GM21576 (cell line): Measurements from ENCODE around the gene BICD1.

Source experiments
- ATAC-seq: cut with Tn5 transposase; IDR thresholded peaks from one replicate; pipeline ENCODE4 v1.9.1; 2021; ENCODE audit warnings: mild to moderate bottlenecking, moderate library complexity; ENCODE audit not compliant: unreplicated experiment

BICD1 gene

DNA sequence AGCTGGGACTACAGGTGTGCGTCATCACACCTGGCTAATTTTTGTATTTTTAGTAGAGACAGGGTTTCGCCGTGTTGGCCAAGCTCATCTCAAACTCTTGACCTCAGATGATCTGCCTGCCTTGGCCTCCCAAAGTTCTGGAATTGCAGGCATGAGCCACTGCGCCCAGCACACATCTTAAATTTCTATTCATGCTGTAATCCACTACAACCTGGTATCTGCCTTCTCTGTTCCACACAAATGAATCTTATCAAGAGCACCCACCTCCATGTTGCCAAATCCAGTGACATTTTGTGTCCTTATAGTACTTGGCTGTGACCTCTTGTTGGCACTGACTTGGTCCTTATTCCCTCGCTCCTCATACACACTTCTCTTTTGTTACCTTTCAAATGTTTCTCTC lies 5.8 kb upstream of the BICD1 start:
- no peak for ATAC-seq

- ATAC-seq: no peak
Measured at GRCh38 chr12:32102234-32102633, 4.4 kb upstream of the BICD1 start.

GRCh38 chr12:32104572-32105355 lies 1.9 kb upstream of the BICD1 start:
- no peak for ATAC-seq

- no peak for ATAC-seq
Measured at GRCh38 chr12:32105986-32106516, 596 bp upstream of the BICD1 start.

GRCh38 chr12:32107359-32108267 lies 966 bp downstream of the BICD1 start:
- peak; percentile 21 for ATAC-seq

DNA sequence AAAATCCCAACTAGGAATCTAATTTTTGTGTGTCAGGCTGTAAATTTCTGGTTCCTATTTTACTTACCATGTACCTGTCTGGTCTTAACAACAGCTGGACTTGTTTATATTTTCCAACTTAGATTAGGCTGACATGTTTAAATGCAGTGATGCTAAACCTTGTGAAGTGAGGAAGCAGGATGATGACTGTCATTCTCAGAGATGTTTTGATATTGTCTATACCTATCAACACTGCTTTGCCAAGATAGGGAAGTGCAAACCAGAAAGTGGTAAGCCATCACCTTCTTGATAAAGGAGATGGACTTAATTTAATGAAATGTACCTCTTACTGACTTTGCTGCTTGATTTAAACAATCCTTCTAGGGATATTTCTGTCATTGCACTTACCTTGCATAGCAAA lies 2.1 kb downstream of the BICD1 start:
- ATAC-seq: no peak

- ATAC-seq: no peak
Measured at GRCh38 chr12:32110417-32110816, 3.8 kb downstream of the BICD1 start.

GRCh38 chr12:32110942-32111341 lies 4.3 kb downstream of the BICD1 start:
- ATAC-seq: no peak

DNA sequence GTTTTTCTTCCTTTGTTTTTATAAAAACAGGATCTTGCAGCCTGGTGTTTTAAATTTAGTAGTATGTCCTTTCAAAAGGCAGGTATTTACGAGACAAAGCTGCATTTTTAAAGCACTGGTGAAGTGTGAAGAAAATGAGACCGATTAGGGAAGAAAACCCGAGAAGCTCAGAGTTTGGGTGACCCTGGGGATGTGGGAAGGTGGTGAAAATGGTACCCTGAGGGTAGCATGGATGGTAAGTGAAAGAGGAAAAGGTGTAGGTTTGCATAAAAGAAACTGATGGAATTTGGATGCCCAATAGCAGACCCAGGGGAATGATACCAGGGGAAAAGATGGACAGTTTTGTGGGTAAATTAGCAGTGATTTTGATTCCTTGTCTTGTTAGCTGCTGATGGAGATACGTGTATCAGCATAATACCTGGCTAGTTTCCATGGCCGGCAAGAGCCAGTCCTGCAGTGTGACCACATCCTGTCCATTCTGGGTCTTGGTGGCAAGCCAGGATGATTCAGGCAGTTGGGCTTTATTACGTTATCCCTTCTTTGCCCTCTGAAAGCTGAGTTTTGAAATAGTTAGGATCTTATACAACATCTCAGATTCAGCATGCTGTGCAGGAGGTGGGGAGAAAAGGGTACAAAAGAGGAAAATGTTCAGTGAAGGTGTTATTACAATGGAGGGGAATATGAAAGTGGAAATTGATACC lies 8.9 kb downstream of the BICD1 start:
- ATAC-seq: no peak

DNA sequence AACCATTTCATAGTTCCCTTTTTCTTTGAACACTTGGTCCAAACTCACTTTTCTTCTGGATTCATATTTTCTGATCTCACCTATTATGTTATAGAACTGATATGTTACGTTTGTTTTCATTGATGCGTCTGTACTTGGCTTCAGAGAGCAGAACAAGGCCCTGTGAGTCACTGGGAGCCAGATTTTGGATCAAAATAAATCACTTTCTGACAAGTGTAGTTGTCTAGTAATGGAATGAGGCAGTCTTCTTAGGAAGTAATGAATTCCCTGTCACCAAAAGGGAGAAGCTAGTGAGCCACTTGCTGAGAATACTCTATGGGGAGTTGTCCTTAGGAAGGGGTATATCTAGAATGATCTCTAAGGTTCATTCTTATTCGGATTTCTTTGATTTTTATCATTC lies 10.2 kb downstream of the BICD1 start:
- ATAC-seq: no peak

DNA sequence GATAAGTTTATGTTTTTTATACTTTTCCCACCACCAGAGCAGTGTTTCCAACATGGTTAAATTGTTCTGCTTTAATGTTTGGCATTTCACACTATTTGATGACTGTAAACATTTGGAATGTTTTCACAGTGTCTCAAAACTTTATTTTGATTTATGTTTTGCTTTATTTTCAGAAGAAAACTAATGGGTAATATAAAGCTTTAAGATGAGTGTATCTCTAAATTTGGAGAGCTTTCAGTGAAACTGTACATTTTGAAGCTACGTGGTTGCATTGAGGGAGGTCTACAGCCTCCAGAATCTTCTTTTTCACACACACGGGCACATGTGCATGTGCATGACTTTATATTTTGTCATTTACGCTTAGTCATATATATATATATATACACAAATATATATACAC lies 10.7 kb downstream of the BICD1 start:
- no peak for ATAC-seq

DNA sequence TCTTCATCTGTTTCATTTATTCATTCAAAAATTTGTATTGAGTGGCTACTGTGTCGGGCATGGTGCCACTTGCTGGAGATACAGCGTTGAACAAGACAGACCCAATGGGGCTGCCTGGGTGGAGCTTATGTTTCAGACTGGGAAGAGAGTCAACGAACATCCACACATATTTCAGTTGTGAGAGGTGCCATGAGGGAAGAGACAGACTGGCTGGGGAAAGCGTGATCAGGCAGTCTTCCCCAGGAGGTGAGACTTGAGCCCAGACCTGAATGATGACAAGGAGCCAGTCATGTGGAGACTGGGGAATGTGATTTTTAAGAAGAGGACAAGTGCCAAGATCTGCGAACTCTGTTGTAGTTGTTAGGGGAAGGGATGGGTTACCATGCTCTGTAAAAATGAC lies 12.2 kb downstream of the BICD1 start:
- no peak for ATAC-seq

GRCh38 chr12:32120419-32120818 lies 13.8 kb downstream of the BICD1 start:
- ATAC-seq: peak; percentile 72

DNA sequence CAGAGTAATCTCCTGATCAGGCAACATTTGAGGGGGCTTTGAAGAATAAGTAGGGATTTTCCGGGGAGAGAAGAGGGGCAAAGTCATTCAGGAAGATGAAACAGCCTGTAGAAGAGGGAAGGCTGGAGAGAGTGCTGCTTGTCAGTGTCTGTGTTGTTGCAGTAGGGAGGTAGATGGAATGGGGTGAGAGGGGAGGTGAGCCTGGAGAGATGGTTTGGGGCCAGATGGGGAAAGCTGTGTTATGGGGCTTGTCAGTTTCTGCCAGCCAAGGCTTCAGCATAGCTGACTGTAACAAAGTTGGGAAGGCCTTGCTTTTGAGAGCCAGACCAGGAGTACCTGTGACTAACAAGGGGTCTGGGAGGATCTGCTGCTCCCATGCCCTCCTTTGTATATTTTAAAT lies 18.0 kb downstream of the BICD1 start:
- ATAC-seq: no peak

DNA sequence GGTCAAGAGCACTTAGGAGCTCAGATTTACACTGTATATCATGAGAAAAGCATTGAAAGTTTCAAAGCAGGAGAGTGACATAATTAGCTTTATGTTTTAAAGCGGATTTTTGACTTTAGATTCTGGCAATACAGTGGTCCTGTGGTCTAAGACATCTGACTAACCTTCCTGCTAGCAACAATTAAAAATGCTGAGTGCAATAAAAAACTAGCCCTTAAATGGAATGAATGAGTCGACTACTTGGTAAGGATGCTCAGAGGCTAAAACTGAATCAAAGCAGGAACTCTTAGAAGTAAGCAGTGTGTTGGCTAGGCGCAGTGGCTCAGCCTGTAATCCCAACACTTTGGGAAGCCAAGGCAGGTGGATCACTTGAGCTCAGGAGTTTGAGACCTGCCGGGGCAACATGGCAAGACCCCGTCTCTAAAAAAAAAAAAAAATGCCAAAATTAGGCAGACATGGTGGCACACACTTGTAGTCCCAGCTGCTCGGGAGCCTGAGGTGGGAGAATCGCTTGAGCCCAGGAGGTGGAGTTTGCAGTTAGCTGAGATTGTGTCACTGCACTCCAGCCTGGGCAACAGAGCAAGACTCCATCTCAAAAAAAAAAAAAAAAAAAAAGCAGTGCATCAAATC lies 18.9 kb downstream of the BICD1 start:
- ATAC-seq: no peak

DNA sequence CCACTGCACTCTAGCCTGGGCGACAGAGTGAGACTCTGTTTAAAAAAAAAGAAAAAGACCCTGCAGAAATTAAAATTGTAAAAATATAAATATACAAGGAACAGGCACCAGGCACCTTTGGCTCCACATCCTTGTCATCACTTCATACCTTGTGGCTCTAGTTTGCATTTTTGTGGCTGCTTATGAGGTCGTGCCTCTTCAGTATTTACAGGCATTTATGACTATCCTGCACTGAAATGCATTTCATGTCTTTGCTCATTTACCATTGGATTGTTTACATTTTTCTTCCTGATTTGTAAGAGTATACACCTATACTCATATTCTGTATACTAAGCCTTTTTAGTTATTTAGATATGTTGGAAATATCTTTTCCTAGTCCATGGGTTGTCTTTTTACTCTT lies 20.1 kb downstream of the BICD1 start:
- ATAC-seq: no peak

DNA sequence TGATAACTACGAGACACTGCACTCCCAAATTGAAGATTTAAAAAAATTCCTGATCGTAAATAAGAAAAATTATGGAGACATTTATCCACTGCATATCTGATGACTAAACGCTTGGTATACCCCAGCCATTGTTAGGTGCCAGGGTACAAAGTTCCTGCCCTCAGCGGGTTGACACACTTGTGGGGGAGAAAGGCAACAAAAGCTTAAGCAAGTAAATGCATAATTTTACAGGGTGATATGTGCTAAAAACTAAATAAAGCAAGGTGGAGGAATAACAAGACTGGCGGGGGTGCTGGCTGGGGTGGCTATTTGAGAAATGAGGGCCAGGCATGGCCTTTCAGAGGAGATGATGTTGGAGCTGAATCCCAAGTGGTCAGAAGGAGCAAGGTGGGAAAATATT lies 25.0 kb downstream of the BICD1 start:
- ATAC-seq: no peak

- ATAC-seq: peak; percentile 67
Measured at GRCh38 chr12:32134101-32134888, 27.6 kb downstream of the BICD1 start.

GRCh38 chr12:32135967-32136366 lies 29.3 kb downstream of the BICD1 start:
- ATAC-seq: no peak

- no peak for ATAC-seq
Measured at GRCh38 chr12:32136404-32136803, 29.8 kb downstream of the BICD1 start.
